Urinary bladder (tissue), 4 donors: ENCODE data around the gene POGLUT3. TPM values are rescaled to one million over a fixed set of nuclear protein-coding genes. Genes with fewer than 3 reads are reported as not detected.
A peak's percentile ranks its signal among the peaks of the same experiment; 100 is the strongest.

ENCODE experiments used
- DNase-seq: peaks from one replicate; pipeline ENCODE4 v3.0.0-alpha.2; 2015; ENCODE audit errors: extremely low spot score
- H3K27ac ChIP-seq: one replicate; pipeline ENCODE4 v1.5.1; 2013; ENCODE audit warnings: low read depth, mild to moderate bottlenecking, moderate library complexity
- H3K36me3 ChIP-seq: one replicate; pipeline ENCODE4 v1.6.1; 2013; ENCODE audit warnings: mild to moderate bottlenecking, moderate library complexity; ENCODE audit not compliant: insufficient read depth
- H3K4me1 ChIP-seq: one replicate; pipeline ENCODE4 v1.6.1; 2013; ENCODE audit warnings: mild to moderate bottlenecking, moderate library complexity; ENCODE audit not compliant: insufficient read depth
- H3K4me3 ChIP-seq: one replicate; pipeline ENCODE4 v1.5.1; 2013; ENCODE audit warnings: low read depth, low read length
- WGBS: extraction: QIAGEN DNeasy Blood & Tissue Kit; methylation state at CpG from one replicate; pipeline ENCODE4 v1.1.7; 2013; 5-methylcytosine and 5-hydroxymethylcytosine counted together
- polyA plus RNA-seq: library from polyadenylated mRNA; stranded (reverse); fragments of 200-250 nt; gene quantifications from one replicate; pipeline ENCODE4 v1.2.3, GENCODE V29; 2013
- total RNA-seq: library from RNA; depleted of rRNA; stranded (reverse); fragments of >200 nt; gene quantifications from one replicate; pipeline ENCODE4 v1.2.3, GENCODE V29; 2014
- donor health status: healthy with polysubstance abuse.
- donor health status: healthy.

Gene POGLUT3
- total and polyA plus RNA-seq, 2 donors: 29.6 to 104 TPM

- H3K4me3 ChIP-seq: no peak overlapping the region
- no peaks in the 10 kb centered on the region for H3K4me1 ChIP-seq
- DNase-seq: no peak
- 58% methylated on average over 1 of the region's 1 CpG for WGBS
- no peak overlapping the region for H3K27ac ChIP-seq
- H3K36me3 ChIP-seq: no peaks in the 10 kb centered on the region
These were observed 24.1 kb upstream of the POGLUT3 start for GRCh38 chr11:108522318-108522717.

- Histone ChIP-seq H3K27ac (no peak overlapping the region), H3K4me1 (no peaks in the 10 kb centered on the region), H3K4me3 (no peak overlapping the region), H3K36me3 (no peaks in the 10 kb centered on the region)
- DNase-seq: no peak
- 43% methylated on average over 10 of the region's 10 CpGs for WGBS
These were observed 20.4 kb upstream of the POGLUT3 start for GRCh38 chr11:108518581-108518980.

- no peak for DNase-seq
- no peaks in the 10 kb centered on the region for H3K36me3 ChIP-seq
- H3K4me3 ChIP-seq: no peak overlapping the region
- H3K27ac ChIP-seq: no peak overlapping the region
- 94% methylated on average over 4 of the region's 4 CpGs for WGBS
- H3K4me1 ChIP-seq: no peaks in the 10 kb centered on the region
These were observed 17.9 kb upstream of the POGLUT3 start for GRCh38 chr11:108516125-108516524.

GRCh38 chr11:108512708-108513107 is 14.5 kb upstream of the POGLUT3 start:
- Histone ChIP-seq H3K27ac (no peak overlapping the region), H3K4me3 (no peak overlapping the region), H3K36me3 (no peaks in the 10 kb centered on the region), H3K4me1 (no peaks in the 10 kb centered on the region)
- no peak for DNase-seq
- 86% methylated on average over 2 of the region's 2 CpGs for WGBS

GRCh38 chr11:108511851-108512474 is 13.8 kb upstream of the POGLUT3 start:
- WGBS: 87% methylated on average over 2 of the region's 2 CpGs
- Histone ChIP-seq H3K27ac (no peak overlapping the region), H3K4me1 (no peaks in the 10 kb centered on the region), H3K36me3 (no peaks in the 10 kb centered on the region), H3K4me3 (no peak overlapping the region)
- DNase-seq: no peak

- 42% methylated on average over 3 of the region's 3 CpGs for WGBS
These were observed 10.7 kb upstream of the POGLUT3 start for GRCh38 chr11:108508653-108509593.

GRCh38 chr11:108501396-108501795 is 3.2 kb upstream of the POGLUT3 start:
- 27% methylated on average over 5 of the region's 5 CpGs for WGBS
- H3K4me3 ChIP-seq: no peak overlapping the region
- no peaks in the 10 kb centered on the region for H3K36me3 ChIP-seq
- H3K27ac ChIP-seq: no peak overlapping the region
- no peak for DNase-seq
- H3K4me1 ChIP-seq: no peaks in the 10 kb centered on the region

More at GRCh38 chr11:108508653-108509593, 10.7 kb upstream of the POGLUT3 start:
- no peak for DNase-seq
- Histone ChIP-seq H3K27ac (no peak overlapping the region), H3K36me3 (no peaks in the 10 kb centered on the region), H3K4me1 (no peaks in the 10 kb centered on the region), H3K4me3 (no peak overlapping the region)

- H3K36me3 ChIP-seq: no peaks in the 10 kb centered on the region
- 45% methylated on average over 2 of the region's 2 CpGs for WGBS
- no peak for DNase-seq
- H3K4me3 ChIP-seq: no peak overlapping the region
- H3K4me1 ChIP-seq: no peaks in the 10 kb centered on the region
- H3K27ac ChIP-seq: no peak overlapping the region
These were observed 2.5 kb upstream of the POGLUT3 start for GRCh38 chr11:108500721-108501120.

- Histone ChIP-seq H3K4me1 (no peaks in the 10 kb centered on the region), H3K4me3 (no peak overlapping the region), H3K36me3 (no peaks in the 10 kb centered on the region), H3K27ac (no peak overlapping the region)
- DNase-seq: no peak
- WGBS: 74% methylated on average over 4 of the region's 4 CpGs
These were observed 2.0 kb upstream of the POGLUT3 start for GRCh38 chr11:108500169-108500568.

- no peaks in the 10 kb centered on the region for H3K4me1 ChIP-seq
- 59% methylated on average over 29 of the region's 29 CpGs for WGBS
- H3K4me3 ChIP-seq: peak overlapping the region; percentile 63
- peak overlapping the region; percentile 97 for H3K27ac ChIP-seq
- no peaks in the 10 kb centered on the region for H3K36me3 ChIP-seq
- no peak for DNase-seq
These were observed 728 bp upstream of the POGLUT3 start for GRCh38 chr11:108498816-108499408.

- under 1% methylated on average over 30 of the region's 30 CpGs for WGBS
- no peaks in the 10 kb centered on the region for H3K36me3 ChIP-seq
- DNase-seq: peak; percentile 86
These were observed 703 bp downstream of the POGLUT3 start for GRCh38 chr11:108497317-108498045.

GRCh38 chr11:108496643-108497256 is 1.4 kb downstream of the POGLUT3 start:
- DNase-seq: no peak
- no peak overlapping the region for H3K4me3 ChIP-seq
- WGBS: 57% methylated on average over 7 of the region's 7 CpGs
- H3K4me1 ChIP-seq: no peaks in the 10 kb centered on the region
- H3K36me3 ChIP-seq: no peaks in the 10 kb centered on the region
- H3K27ac ChIP-seq: peak overlapping the region; percentile 97

More at GRCh38 chr11:108497317-108498045, 703 bp downstream of the POGLUT3 start:
- Histone ChIP-seq H3K27ac (peak overlapping the region; percentile 97), H3K4me3 (peak overlapping the region; percentile 63), H3K4me1 (no peaks in the 10 kb centered on the region)

- Histone ChIP-seq H3K4me1 (no peaks in the 10 kb centered on the region), H3K27ac (no peak overlapping the region), H3K36me3 (no peaks in the 10 kb centered on the region), H3K4me3 (no peak overlapping the region)
- WGBS: 96% methylated on average over 3 of the region's 3 CpGs
- DNase-seq: no peak
These were observed 2.9 kb downstream of the POGLUT3 start for GRCh38 chr11:108495326-108495725.
